ENCODE results near the gene CLSTN1. TPM values are rescaled to one million over a fixed set of nuclear protein-coding genes. Genes with fewer than 3 reads are reported as not detected.
"Not testable (repeated sequence)": the region's sequence is repeated elsewhere in the genome, so short reads cannot be mapped to it uniquely, and the experiment has no call there.

CLSTN1 gene
- total RNA-seq, 1 donor from 2014 or later = 72.3 TPM

- ATAC-seq (no peak), DNase-seq (no peak)
- intact Hi-C loops (cut with DNase I) = no loop called here
- TF ChIP-seq CTCF (IDR thresholded peaks at IDR 0.05) = no peak
- no peak overlapping the region for H3K27ac ChIP-seq
- H3K4me3 ChIP-seq = no peak overlapping the region
- peaks cover 31% of the 10 kb centered on the region for H3K4me1 ChIP-seq
- no peaks in the 10 kb centered on the region for H3K9me3 ChIP-seq
- no peaks in the 10 kb centered on the region for H3K36me3 ChIP-seq
- H3K27me3 ChIP-seq (ENCODE audit: low read depth) = no peaks in the 10 kb centered on the region
Observed at GRCh38 chr1:9794081-9794480, 29.7 kb downstream of the CLSTN1 start.

- H3K36me3 ChIP-seq = no peaks in the 10 kb centered on the region
- no peaks in the 10 kb centered on the region for H3K27me3 ChIP-seq (ENCODE audit: low read depth)
- DNase-seq = no peak
- TF ChIP-seq CTCF (IDR thresholded peaks at IDR 0.05) = no peak
- no peak overlapping the region for H3K4me3 ChIP-seq
- H3K4me1 ChIP-seq = peaks cover 23% of the 10 kb centered on the region
- ATAC-seq = no peak
- intact Hi-C loops (cut with DNase I) = no loop called here
- no peaks in the 10 kb centered on the region for H3K9me3 ChIP-seq
- H3K27ac ChIP-seq = no peak overlapping the region
Observed at GRCh38 chr1:9793291-9793690, 30.5 kb downstream of the CLSTN1 start.

- Histone ChIP-seq H3K27me3 (ENCODE audit: low read depth) (no peaks in the 10 kb centered on the region), H3K36me3 (no peaks in the 10 kb centered on the region), H3K27ac (no peak overlapping the region), H3K9me3 (no peaks in the 10 kb centered on the region), H3K4me3 (no peak overlapping the region), H3K4me1 (peaks cover 17% of the 10 kb centered on the region)
- intact Hi-C loops (cut with DNase I) = no loop called here
- ATAC-seq = no peak
- DNase-seq = no peak
- TF ChIP-seq CTCF (IDR thresholded peaks at IDR 0.05) = no peak
Observed at GRCh38 chr1:9792156-9793042, 31.4 kb downstream of the CLSTN1 start.

- H3K36me3 ChIP-seq; ATAC-seq; intact Hi-C loops (cut with DNase I); H3K4me3 ChIP-seq; H3K27me3 ChIP-seq (ENCODE audit: low read depth); H3K9me3 ChIP-seq; H3K27ac ChIP-seq; H3K4me1 ChIP-seq; DNase-seq: not testable (repeated sequence)
Observed at GRCh38 chr1:9789700-9790099, 34.1 kb downstream of the CLSTN1 start.

GRCh38 chr1:9787702-9788101, 36.1 kb downstream of the CLSTN1 start:
- intact Hi-C loops (cut with DNase I) = no loop called here
- no peak for TF ChIP-seq CTCF (IDR thresholded peaks at IDR 0.05)
- peak in 1 of 2 donors; percentile 50 for ATAC-seq
- no peaks in the 10 kb centered on the region for H3K9me3 ChIP-seq
- no peak for DNase-seq
- no peak overlapping the region for H3K27ac ChIP-seq
- no peaks in the 10 kb centered on the region for H3K4me1 ChIP-seq
- H3K36me3 ChIP-seq = no peaks in the 10 kb centered on the region
- H3K4me3 ChIP-seq = no peak overlapping the region
- H3K27me3 ChIP-seq (ENCODE audit: low read depth) = no peaks in the 10 kb centered on the region

- Histone ChIP-seq H3K9me3 (no peaks in the 10 kb centered on the region), H3K4me1 (no peaks in the 10 kb centered on the region), H3K36me3 (no peaks in the 10 kb centered on the region), H3K27me3 (ENCODE audit: low read depth) (no peaks in the 10 kb centered on the region), H3K27ac (no peak overlapping the region), H3K4me3 (no peak overlapping the region)
- ATAC-seq (no peak), DNase-seq (no peak)
- intact Hi-C loops (cut with DNase I) = no loop called here
- TF ChIP-seq CTCF (IDR thresholded peaks at IDR 0.05) = no peak
Observed at GRCh38 chr1:9785406-9785805, 38.4 kb downstream of the CLSTN1 start.

Data from lower lobe of right lung (tissue), 2 donors.